ENCODE results near the gene RCC2. TPM values are rescaled to one million over a fixed set of nuclear protein-coding genes. Genes with fewer than 3 reads are reported as not detected.

RCC2 gene
- total RNA-seq, 1 experiment from 2014 or later = 473 TPM

GRCh38 chr1:17458794-17459193 is 19.3 kb upstream of the RCC2 start:
- peaks cover 9 to 12% of the 10 kb centered on the region in 2 experiments for H3K4me1 Mint-ChIP-seq
- H3K23me2 ChIP-seq (ENCODE audit: insufficient read length, low read depth, low read length, poor library complexity, severe bottlenecking) = no peaks in the 10 kb centered on the region
- no peak overlapping the region for H2AFZ ChIP-seq (ENCODE audit: low read length)
- H4K91ac ChIP-seq (ENCODE audit: insufficient read length, low read depth, low read length) = no peak overlapping the region
- H3K27ac ChIP-seq (ENCODE audit: insufficient read length, low read depth, low read length) = no peak overlapping the region
- no peak overlapping the region for H3K23ac ChIP-seq (ENCODE audit: insufficient read length, low read depth, low read length)
- H3K4me3 Mint-ChIP-seq = no peak overlapping the region
- H3K27me3 Mint-ChIP-seq (ENCODE audit: low read depth) = no peaks in the 10 kb centered on the region; the same call in 1 of the 2 replicates
- H4K5ac ChIP-seq (ENCODE audit: insufficient read length, low read depth, low read length) = no peak overlapping the region
- no peak overlapping the region for H2BK20ac ChIP-seq (ENCODE audit: low read depth, low read length, poor library complexity, severe bottlenecking)
- no peak overlapping the region for H3T11ph ChIP-seq (ENCODE audit: low read length)
- no peak overlapping the region for H3K14ac ChIP-seq (ENCODE audit: insufficient read depth, low read length)
- H3K56ac ChIP-seq (ENCODE audit: insufficient read length, low read depth, low read length) = no peak overlapping the region
- no peaks in the 10 kb centered on the region for H3K9me3 ChIP-seq (ENCODE audit: control insufficient read depth, low read depth, low read length)
- no peak overlapping the region for H2BK5ac ChIP-seq (ENCODE audit: insufficient read length, low read length)
- no peaks in the 10 kb centered on the region for H3K79me2 ChIP-seq (ENCODE audit: insufficient read depth, low read length)
- H2BK15ac ChIP-seq (ENCODE audit: low read depth, low read length) = no peak overlapping the region
- no peak overlapping the region for H2BK12ac ChIP-seq (ENCODE audit: insufficient read length, low read depth, low read length)
- H3K27ac Mint-ChIP-seq = no peak overlapping the region; a peak in 1 of 7 replicates
- H3K9ac ChIP-seq (ENCODE audit: extremely low read depth, insufficient read length, low read length) = no peak overlapping the region
- no peak overlapping the region for H3K4ac ChIP-seq (ENCODE audit: low read depth, low read length)
- H3K27me3 ChIP-seq (ENCODE audit: insufficient read depth, low read length) = no peaks in the 10 kb centered on the region
- no peak overlapping the region for H2BK120ac ChIP-seq (ENCODE audit: low read depth, low read length, poor library complexity, severe bottlenecking)
- no peak overlapping the region for H3K4me2 ChIP-seq (ENCODE audit: insufficient read depth, insufficient read length, low read length)
- no peaks in the 10 kb centered on the region for H3K79me1 ChIP-seq (ENCODE audit: insufficient read depth, low read depth, low read length, poor library complexity, severe bottlenecking)
- no peaks in the 10 kb centered on the region; the same call in 1 of the 2 replicates for H3K4me1 ChIP-seq (ENCODE audit: insufficient read depth, low read length)
- H3K9me3 Mint-ChIP-seq = no peaks in the 10 kb centered on the region
- no CpG with 5 or more reads among the region's 1 CpG for WGBS (ENCODE audit: extremely low coverage, insufficient read length, low lambda C conversion rate)
- no peaks in the 10 kb centered on the region; a peak in 1 of 7 replicates for H3K36me3 Mint-ChIP-seq (ENCODE audit: insufficient read depth in 1 of 3, low read depth in 3 of 3)
- no peak for TF ChIP-seq CTCF (conservative IDR thresholded peaks at IDR 0.05)
- no peak overlapping the region for H4K8ac ChIP-seq (replicated peaks; ENCODE audit: insufficient read length, low read depth, low read length)
- H3K18ac ChIP-seq (ENCODE audit: insufficient read length, low read depth, low read length) = no peak overlapping the region
- no peak for DNase-seq
- H2AK5ac ChIP-seq (ENCODE audit: insufficient read length, low read length) = no peak overlapping the region
- H4K20me1 ChIP-seq (ENCODE audit: control insufficient read depth, insufficient read depth, insufficient read length) = no peaks in the 10 kb centered on the region
